Femur (tissue), 1 donor: ENCODE data around the gene SIMC1.

Experiments
- DNase-seq: peaks from one replicate; pipeline ENCODE4 v3.0.0-alpha.2; 2017

Gene SIMC1

GRCh38 chr5:176365351-176366231 is 127.4 kb downstream of the SIMC1 start, which contains the start of gene ARL10:
ARL10 (plus strand) TSS chr5:176365487; CDS start chr5:176365564, 77 bp downstream.
- DNase-seq: peak; percentile 73

- DNase-seq: no peak
Observed at GRCh38 chr5:176366232-176366894, 128.1 kb downstream of the SIMC1 start.

- no peak for DNase-seq
Observed at GRCh38 chr5:176368726-176369125, 130.5 kb downstream of the SIMC1 start.

- DNase-seq: no peak
Observed at GRCh38 chr5:176369934-176370711, 131.9 kb downstream of the SIMC1 start.

GRCh38 chr5:176371621-176372539 is 133.7 kb downstream of the SIMC1 start:
- no peak for DNase-seq

GRCh38 chr5:176373100-176373818 is 135.0 kb downstream of the SIMC1 start:
- DNase-seq: peak; percentile 32

GRCh38 chr5:176379881-176380280 is 141.7 kb downstream of the SIMC1 start:
- no peak for DNase-seq

- DNase-seq: no peak
Observed at GRCh38 chr5:176381423-176381822, 143.2 kb downstream of the SIMC1 start.

GRCh38 chr5:176381979-176382378 is 143.8 kb downstream of the SIMC1 start:
- no peak for DNase-seq

- DNase-seq: no peak
Observed at GRCh38 chr5:176382721-176383120, 144.5 kb downstream of the SIMC1 start.

- no peak for DNase-seq
Observed at GRCh38 chr5:176383248-176383905, 145.2 kb downstream of the SIMC1 start.

GRCh38 chr5:176383961-176384360 is 145.7 kb downstream of the SIMC1 start:
- no peak for DNase-seq

- DNase-seq: no peak
Observed at GRCh38 chr5:176384366-176384930, 146.2 kb downstream of the SIMC1 start.

- no peak for DNase-seq
Observed at GRCh38 chr5:176384991-176385390, 146.8 kb downstream of the SIMC1 start.

GRCh38 chr5:176386491-176386890 is 148.3 kb downstream of the SIMC1 start:
- no peak for DNase-seq

- DNase-seq: no peak
Observed at GRCh38 chr5:176387384-176387925, 149.2 kb downstream of the SIMC1 start.

- DNase-seq: no peak
Observed at GRCh38 chr5:176388003-176388443, 149.8 kb downstream of the SIMC1 start.

- DNase-seq: peak; percentile 99
Observed at GRCh38 chr5:176388444-176389134, 150.4 kb downstream of the SIMC1 start, which contains the start of the genes HIGD2A and NOP16. HIGD2A (plus strand) TSS chr5:176388751; CDS start chr5:176388820, 69 bp downstream. NOP16 (minus strand) TSS chr5:176388598; CDS start chr5:176388539, 59 bp downstream.
